ENCODE results near the gene ZSCAN5A.

DNA sequence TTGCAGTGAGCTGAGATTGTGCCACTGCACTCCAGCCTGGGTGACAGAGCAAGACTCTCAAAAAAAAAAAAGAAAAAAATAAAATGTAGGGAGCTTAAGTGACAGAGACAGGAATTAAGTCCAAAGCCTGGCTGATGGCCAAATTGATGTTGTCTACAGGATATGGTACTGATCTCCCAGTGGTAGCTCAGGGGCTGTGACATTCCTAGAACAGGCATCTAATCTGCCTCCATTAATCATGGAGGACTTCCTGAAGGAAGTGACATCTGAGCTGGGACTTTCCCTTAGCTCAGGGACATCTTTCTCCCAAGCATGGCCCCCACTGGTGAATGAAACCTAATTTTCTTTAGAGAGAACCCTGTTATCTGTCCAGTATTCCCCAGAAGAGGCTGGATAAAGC is 53.5 kb downstream of the ZSCAN5A start:
- TF ChIP-seq MAX (IDR thresholded peaks at IDR 0.05) (no peak), RAD21 (IDR thresholded peaks at IDR 0.05; ENCODE audit: low read depth) (no peak), ZBTB7A (IDR thresholded peaks at IDR 0.05; ENCODE audit: low read depth) (no peak), FOXM1 (IDR thresholded peaks at IDR 0.05; ENCODE audit: borderline replicate concordance, low read depth) (no peak), EGR1 (IDR thresholded peaks at IDR 0.05) (no peak), EP300 (IDR thresholded peaks at IDR 0.05; ENCODE audit: borderline replicate concordance) (no peak), TCF12 (IDR thresholded peaks at IDR 0.05; ENCODE audit: low read depth) (no peak), CEBPB (IDR thresholded peaks at IDR 0.05) (no peak)
